Measurements from ENCODE around the gene BLMH. TPM values are rescaled to one million over a fixed set of nuclear protein-coding genes. Genes with fewer than 3 reads are reported as not detected.

The BLMH gene
- total and polyA plus RNA-seq, 7 donors, result 17.0 to 33.0 (median 23.6) TPM

DNA sequence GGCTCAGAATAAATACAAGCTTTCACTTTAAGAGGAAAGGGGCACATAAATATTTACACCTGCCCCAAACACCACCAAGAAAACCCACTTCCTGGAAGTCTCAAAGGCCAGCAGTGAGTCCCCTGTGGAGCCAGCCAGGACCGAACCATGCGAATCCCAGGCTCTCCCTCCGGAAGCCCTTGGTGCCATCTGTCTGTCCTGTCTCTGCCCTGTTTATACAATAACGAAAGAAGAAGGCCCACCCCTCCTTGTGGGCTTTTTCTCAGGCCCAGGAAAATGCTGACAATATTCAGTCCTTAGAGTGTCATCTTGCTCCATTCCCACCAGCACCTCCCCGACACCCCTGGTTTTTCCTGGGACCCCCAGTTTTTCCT, 52.7 kb downstream of the BLMH start:
- no peak for DNase-seq
- Histone ChIP-seq H3K9me3 (no peaks in the 10 kb centered on the region), H3K36me3 (ENCODE audit: insufficient read depth in 1 of 2, low read depth in 1 of 2) (no peaks in the 10 kb centered on the region), H3K27me3 (ENCODE audit: insufficient read depth in 3 of 3, low read length in 2 of 3) (peaks cover 3 to 49% (median 21%) of the 10 kb centered on the region in 3 donors), H3K27ac (no peak overlapping the region), H3K4me1 (peaks cover 7% of the 10 kb centered on the region), H3K4me3 (no peak overlapping the region)
- no peak for ATAC-seq
- intact Hi-C loops (cut with DNase I), result no loop called here
- TF ChIP-seq, protein P1, sequence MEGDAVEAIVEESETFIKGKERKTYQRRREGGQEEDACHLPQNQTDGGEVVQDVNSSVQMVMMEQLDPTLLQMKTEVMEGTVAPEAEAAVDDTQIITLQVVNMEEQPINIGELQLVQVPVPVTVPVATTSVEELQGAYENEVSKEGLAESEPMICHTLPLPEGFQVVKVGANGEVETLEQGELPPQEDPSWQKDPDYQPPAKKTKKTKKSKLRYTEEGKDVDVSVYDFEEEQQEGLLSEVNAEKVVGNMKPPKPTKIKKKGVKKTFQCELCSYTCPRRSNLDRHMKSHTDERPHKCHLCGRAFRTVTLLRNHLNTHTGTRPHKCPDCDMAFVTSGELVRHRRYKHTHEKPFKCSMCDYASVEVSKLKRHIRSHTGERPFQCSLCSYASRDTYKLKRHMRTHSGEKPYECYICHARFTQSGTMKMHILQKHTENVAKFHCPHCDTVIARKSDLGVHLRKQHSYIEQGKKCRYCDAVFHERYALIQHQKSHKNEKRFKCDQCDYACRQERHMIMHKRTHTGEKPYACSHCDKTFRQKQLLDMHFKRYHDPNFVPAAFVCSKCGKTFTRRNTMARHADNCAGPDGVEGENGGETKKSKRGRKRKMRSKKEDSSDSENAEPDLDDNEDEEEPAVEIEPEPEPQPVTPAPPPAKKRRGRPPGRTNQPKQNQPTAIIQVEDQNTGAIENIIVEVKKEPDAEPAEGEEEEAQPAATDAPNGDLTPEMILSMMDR (IDR thresholded peaks at IDR 0.05), result no peak
- 70 to 87% (median 81%) methylated on average over 5 of the region's 5 CpGs for WGBS, 3 donors

DNA sequence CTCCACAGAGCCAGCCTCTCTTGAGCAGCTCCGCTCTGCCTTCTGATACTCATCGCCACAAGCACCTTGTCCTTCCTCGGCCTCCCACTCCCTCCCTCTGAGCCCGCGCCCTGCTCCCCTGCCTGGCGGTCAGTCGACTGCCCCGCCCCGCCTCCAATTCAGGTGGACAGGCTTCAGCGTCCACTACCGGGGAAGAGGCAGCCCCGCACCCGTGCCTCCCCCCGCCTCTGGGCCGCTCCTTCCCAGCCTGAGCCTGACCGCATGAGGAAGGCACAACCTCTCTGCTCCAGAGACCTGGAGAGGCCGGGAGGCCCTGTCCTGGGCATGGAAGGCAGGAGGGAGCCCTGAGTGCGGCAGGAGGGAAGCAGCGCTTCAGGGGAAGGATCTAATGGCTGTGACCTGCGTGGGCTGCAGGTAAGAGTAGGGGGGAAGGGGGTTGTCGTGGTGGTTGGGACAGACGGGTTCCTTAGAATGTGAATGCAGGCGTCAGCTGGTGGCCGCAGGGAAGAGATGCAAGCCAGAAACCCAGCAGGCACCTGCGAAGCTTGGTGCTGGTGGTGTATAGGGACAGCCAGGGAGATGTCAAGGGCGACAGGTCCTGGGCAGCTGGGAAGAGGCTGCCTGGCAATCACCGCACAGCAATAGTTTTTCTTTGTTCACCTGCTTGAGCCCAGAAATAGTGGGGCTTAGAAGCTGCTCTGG, 53.2 kb downstream of the BLMH start:
- H3K36me3 ChIP-seq (ENCODE audit: insufficient read depth in 1 of 2, low read depth in 1 of 2), result no peaks in the 10 kb centered on the region
- intact Hi-C loops (cut with DNase I), result no loop called here
- no peak for DNase-seq
- no peak for ATAC-seq
- H3K4me1 ChIP-seq, result peaks cover 7% of the 10 kb centered on the region
- no peaks in the 10 kb centered on the region for H3K9me3 ChIP-seq
- no peak overlapping the region for H3K27ac ChIP-seq
- 31 to 34% (median 33%) methylated on average over 26 to 27 of the region's 27 CpGs for WGBS, 3 donors
- TF ChIP-seq, protein P1 (IDR thresholded peaks at IDR 0.05), result no peak
- no peak overlapping the region for H3K4me3 ChIP-seq
- peaks cover 3 to 55% (median 23%) of the 10 kb centered on the region in 3 donors for H3K27me3 ChIP-seq (ENCODE audit: insufficient read depth in 3 of 3, low read length in 2 of 3)

DNA sequence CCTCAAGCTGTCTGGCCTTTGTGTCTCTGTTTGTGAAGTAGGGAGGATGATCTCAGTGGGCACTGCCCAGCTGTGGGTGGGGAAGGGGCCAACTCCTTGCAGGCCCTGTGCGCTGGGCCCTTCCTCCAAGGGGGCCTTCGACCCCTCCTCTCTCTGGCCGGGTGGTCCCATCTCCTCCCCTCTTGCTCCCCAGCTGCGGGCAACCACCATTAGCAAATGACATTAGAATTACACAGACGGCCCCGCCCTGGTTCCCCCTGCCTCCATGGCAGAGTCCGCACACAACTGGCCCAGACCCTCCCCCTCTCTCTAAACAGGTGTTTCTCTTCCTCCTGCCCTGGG, 53.8 kb downstream of the BLMH start:
- Histone ChIP-seq H3K36me3 (ENCODE audit: insufficient read depth in 1 of 2, low read depth in 1 of 2) (no peaks in the 10 kb centered on the region), H3K4me1 (peaks cover 7% of the 10 kb centered on the region), H3K27me3 (ENCODE audit: insufficient read depth in 3 of 3, low read length in 2 of 3) (peaks cover 3 to 59% (median 23%) of the 10 kb centered on the region in 3 donors), H3K4me3 (no peak overlapping the region), H3K27ac (no peak overlapping the region), H3K9me3 (no peaks in the 10 kb centered on the region)
- TF ChIP-seq, protein P1 (IDR thresholded peaks at IDR 0.05), result no peak
- WGBS, 3 donors, result 24 to 33% (median 30%) methylated on average over 7 of the region's 7 CpGs
- ATAC-seq, result no peak
- DNase-seq, result no peak
- intact Hi-C loops (cut with DNase I), result no loop called here

DNA sequence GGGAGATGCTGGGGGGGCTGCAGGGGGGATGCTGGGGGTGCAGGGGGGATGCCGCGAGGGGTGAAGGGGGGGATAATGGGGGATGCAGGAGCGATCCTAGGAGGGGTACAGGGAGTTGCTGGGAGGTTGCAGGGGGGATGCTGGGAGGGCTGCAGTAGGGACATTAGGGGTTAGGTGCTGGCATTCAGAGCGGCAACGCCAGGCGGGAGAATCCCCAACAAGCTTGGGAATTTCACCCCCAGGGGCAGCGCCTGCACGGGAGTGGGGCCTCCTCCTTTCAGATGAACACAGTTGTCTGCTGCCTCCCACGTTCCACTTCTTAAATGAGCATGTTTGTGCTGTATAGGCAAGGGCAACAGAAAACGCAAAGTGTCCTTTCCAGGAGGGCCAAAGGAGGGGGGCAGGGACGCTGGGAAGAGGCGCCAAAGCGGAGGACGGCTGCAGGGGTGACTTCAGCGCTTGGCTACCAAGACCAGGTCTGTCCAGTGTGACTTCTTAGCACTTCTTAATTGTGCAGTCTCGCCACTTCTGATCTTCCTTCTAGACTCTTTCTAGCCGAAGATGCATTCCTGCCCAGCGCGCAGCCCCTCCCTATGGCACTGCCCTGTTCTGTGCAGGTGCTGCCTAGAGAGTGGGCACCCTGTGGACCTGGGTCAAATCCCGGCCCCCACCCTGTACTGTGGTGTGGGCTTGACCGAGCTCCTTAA, 54.3 kb downstream of the BLMH start:
- TF ChIP-seq, protein P1 (IDR thresholded peaks at IDR 0.05), result no peak

More for the DNA sequence above, 54.3 kb downstream of the BLMH start:
- H3K36me3 ChIP-seq (ENCODE audit: insufficient read depth in 1 of 2, low read depth in 1 of 2), result no peaks in the 10 kb centered on the region
- intact Hi-C loops (cut with DNase I), result no loop called here
- ATAC-seq, result no peak
- no peaks in the 10 kb centered on the region for H3K9me3 ChIP-seq
- no peak overlapping the region for H3K4me3 ChIP-seq
- no peak overlapping the region for H3K27ac ChIP-seq
- WGBS, 3 donors, result 16 to 22% (median 20%) methylated on average over 18 to 21 of the region's 21 CpGs
- H3K27me3 ChIP-seq (ENCODE audit: insufficient read depth in 3 of 3, low read length in 2 of 3), result peaks cover 3 to 60% (median 23%) of the 10 kb centered on the region in 3 donors
- no peak for DNase-seq
- H3K4me1 ChIP-seq, result peaks cover 7% of the 10 kb centered on the region

Measured in psoas muscle (tissue), 8 donors.